ENCODE results near the gene BATF3. TPM values are rescaled to one million over a fixed set of nuclear protein-coding genes. Genes with fewer than 3 reads are reported as not detected.

The BATF3 gene
- total and polyA plus RNA-seq, 9 of the 15 experiments (the other 6 are each of a cell fraction or from before 2014, with no cell fraction given): 0.40 to 3.8 (median 2.0) TPM

DNA sequence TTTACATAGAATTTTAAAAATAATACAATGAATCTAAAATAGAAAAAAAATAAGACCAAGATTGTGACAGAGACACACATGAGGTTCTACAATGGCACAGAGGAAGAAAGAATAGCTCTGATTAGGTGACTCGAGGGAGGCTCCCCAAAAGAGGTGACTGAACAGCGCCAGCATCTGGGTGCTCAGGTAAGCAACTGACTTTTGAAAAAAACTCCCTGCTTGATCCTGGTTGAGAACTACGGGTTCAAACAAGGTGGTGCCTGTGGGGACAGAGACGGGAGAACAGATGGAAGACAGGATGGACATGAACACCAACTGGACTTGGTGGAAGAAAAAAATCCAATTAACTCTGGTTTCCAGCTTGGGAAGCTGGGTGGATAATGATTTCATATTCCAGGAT lies 22.5 kb downstream of the BATF3 start:
- ChIA-PET CTCF (ENCODE audit: low intra/inter-chr PET ratio) (no interaction called here), POLR2A (interaction anchor here (0.5 to 1.8 kb wide), 5 partner anchors 9 to 188 kb away, joined by 3 to 5 read pairs (median 4); no protein-coding TSS in a partner anchor)
- Histone ChIP-seq H3K36me3 (ENCODE audit: control insufficient read depth, insufficient read depth, low read length) (no peaks in the 10 kb centered on the region), H3K9ac (ENCODE audit: insufficient read depth in 1 of 2, low read depth in 2 of 2, low read length in 2 of 2) (no peak overlapping the region), H3K4me3 (no peak overlapping the region), H3K79me2 (ENCODE audit: control insufficient read depth, insufficient read depth, low read length) (no peaks in the 10 kb centered on the region), H3K4me1 (replicated peaks in 1 of 2; ENCODE audit: control insufficient read depth in 2 of 2, insufficient read depth in 2 of 2, low read length in 2 of 2) (0 out of 5 replicates have a peak, but pooled peaks cover 0 to 3% of the 10 kb centered on the region in 2 experiments), H3K4me2 (ENCODE audit: insufficient read depth, low read length) (no peak overlapping the region), H3K27ac (ENCODE audit: extremely low read depth, low read depth, low read length) (no peak overlapping the region), H2AFZ (ENCODE audit: low read depth, low read length) (no peak overlapping the region), H4K20me1 (replicated peaks; ENCODE audit: control insufficient read depth, insufficient read depth, low read length) (no peaks in the 10 kb centered on the region), H3K9me1 (ENCODE audit: control insufficient read depth, insufficient read depth, low read length) (no peaks in the 10 kb centered on the region), H3K9me3 (replicated peaks; ENCODE audit: control insufficient read depth, insufficient read depth, low read depth, low read length) (no peaks in the 10 kb centered on the region), H3K27me3 (ENCODE audit: control insufficient read depth in 2 of 2, insufficient read depth in 2 of 2, low read length in 2 of 2) (peaks cover 2 to 21% of the 10 kb centered on the region in 2 experiments; a peak in 4 of 5 replicates)
- DNase-seq (ENCODE audit: extremely low read depth in 1 of 4, low spot score in 3 of 4): no peak
- WGBS (ENCODE audit: insufficient coverage, low coverage, missing lambda C conversion rate): 3% methylated on average over 4 of the region's 4 CpGs
- in situ Hi-C loops (cut with MboI) (no loop called here), intact Hi-C loops (cut with micrococcal nuclease) (no loop called here)
- no peak for ATAC-seq
- FAIRE-seq: no peak
- no TSS peak for BruUV-seq (replicated peaks)
- TF ChIP-seq, protein P1, sequence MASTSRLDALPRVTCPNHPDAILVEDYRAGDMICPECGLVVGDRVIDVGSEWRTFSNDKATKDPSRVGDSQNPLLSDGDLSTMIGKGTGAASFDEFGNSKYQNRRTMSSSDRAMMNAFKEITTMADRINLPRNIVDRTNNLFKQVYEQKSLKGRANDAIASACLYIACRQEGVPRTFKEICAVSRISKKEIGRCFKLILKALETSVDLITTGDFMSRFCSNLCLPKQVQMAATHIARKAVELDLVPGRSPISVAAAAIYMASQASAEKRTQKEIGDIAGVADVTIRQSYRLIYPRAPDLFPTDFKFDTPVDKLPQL (IDR thresholded peaks at IDR 0.05; ENCODE audit: extremely low read depth, insufficient read length): no peak
- no peak for TF ChIP-seq OTX1 (CRISPR knock-in tag; IDR thresholded peaks at IDR 0.05)
- TF ChIP-seq, protein P2, sequence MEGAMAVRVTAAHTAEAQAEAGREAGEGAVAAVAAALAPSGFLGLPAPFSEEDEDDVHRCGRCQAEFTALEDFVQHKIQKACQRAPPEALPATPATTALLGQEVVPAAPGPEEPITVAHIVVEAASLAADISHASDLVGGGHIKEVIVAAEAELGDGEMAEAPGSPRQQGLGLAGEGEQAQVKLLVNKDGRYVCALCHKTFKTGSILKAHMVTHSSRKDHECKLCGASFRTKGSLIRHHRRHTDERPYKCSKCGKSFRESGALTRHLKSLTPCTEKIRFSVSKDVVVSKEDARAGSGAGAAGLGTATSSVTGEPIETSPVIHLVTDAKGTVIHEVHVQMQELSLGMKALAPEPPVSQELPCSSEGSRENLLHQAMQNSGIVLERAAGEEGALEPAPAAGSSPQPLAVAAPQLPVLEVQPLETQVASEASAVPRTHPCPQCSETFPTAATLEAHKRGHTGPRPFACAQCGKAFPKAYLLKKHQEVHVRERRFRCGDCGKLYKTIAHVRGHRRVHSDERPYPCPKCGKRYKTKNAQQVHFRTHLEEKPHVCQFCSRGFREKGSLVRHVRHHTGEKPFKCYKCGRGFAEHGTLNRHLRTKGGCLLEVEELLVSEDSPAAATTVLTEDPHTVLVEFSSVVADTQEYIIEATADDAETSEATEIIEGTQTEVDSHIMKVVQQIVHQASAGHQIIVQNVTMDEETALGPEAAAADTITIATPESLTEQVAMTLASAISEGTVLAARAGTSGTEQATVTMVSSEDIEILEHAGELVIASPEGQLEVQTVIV (CRISPR knock-in tag; IDR thresholded peaks at IDR 0.05; ENCODE audit: borderline replicate concordance): no peak
- TF ChIP-seq HNRNPUL1 (IDR thresholded peaks at IDR 0.05; ENCODE audit: low read length): no peak
